GM19099 (cell line): Measurements from ENCODE around the gene TBKBP1.

Experiments used
- POLR2A ChIP-seq: IDR thresholded peaks from 3 replicates; pipeline ENCODE4 v1.6.1; 2011; ENCODE audit warnings: low read depth; ENCODE audit not compliant: insufficient read length; ENCODE audit errors: extremely low read depth

The TBKBP1 gene

DNA sequence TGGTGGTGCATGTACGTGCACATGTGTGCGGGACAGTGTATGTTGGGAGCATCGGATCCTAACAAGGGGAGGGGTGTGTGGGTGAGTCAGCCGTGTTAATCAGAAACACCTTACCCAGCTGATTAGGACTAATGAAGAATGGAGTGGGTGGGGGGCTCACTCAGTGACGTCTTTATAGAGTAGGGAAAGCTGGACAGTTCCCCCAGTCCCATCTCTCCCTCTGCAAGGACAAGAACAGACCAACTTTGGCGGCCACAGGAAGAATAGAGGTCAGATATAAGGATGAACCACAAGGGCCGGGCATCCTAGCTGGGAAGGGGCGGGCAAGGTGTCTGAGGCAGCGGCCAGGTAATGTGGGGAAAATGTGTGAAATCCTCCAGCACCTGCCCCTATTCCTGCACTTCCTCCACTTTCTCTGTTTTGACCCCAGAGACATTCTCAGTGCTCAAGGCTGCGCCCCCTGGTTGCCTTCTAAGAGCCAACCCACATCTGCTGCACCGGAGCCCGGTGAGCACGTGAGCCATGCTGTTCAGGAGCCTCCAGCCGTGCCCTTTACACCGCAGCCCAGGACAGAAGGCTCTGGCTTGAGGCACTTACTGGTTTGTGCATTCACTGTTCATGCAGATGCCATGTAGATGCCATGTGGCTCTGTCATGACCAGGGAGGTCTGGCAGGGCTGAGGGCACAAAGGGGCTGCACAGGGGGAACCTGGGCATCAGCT is 20.2 kb downstream of the TBKBP1 start:
- no peak for TF ChIP-seq POLR2A

DNA sequence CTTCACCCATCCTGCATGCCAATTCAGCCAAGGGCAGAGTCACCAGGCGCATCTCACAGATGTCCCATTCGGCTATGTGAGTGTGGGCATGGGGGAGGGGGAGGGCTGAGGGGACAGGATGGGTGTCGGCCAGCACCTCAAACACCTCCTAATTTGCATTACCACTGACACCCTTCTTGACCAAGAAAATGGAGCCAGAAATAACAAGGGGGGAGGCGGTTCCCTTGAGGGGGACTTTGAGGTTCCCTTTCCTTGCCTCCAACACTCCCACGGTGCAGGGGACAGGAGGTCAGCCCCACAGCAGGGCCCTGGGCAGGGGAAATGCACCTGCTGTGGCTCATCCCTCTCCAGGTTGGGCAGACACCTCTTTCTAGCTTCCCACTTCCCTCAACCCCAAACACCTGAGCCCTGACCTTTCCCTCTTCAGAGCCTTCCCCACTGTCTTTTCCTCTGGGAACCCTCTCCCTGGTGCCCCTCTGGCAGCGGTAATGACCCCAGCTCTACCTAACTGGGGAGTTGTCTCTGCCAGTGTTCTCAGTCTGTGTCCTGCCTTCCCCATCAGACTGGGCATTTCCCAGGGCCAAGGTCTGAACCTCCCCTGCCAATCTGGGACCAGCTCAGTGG is 20.9 kb downstream of the TBKBP1 start:
- TF ChIP-seq POLR2A = no peak

DNA sequence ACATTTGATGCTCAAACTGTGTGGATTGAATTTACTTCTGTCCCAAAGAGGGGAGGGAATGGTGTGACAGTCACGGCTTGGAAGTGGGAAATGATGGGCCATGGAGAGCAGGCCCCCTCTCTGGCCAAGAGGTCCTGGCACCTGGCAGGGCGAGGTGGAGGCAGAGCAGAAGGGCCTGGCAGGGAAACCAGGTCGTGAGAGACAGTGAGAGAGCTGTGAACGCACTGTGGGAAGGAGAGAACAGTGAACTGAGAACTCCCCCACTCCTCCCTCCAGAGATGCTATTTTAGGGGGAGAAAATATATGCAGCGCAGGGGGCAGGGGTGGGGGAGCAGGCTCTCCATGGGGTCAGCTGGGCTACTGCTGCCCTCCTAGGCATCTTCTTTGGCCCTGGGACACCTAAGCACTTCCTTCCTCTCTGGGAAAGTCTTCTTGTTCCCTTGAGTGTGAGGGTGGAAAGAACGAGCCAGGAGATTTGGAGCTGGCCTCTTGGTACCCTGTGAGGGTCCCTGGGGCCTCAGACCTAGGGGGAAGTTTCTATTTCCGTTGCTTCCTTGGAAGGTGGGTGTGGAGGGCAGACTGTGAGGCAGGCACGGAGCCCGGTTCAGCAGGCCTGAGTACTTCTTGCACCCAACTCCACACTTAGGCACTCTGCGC is 21.8 kb downstream of the TBKBP1 start:
- TF ChIP-seq POLR2A = no peak

DNA sequence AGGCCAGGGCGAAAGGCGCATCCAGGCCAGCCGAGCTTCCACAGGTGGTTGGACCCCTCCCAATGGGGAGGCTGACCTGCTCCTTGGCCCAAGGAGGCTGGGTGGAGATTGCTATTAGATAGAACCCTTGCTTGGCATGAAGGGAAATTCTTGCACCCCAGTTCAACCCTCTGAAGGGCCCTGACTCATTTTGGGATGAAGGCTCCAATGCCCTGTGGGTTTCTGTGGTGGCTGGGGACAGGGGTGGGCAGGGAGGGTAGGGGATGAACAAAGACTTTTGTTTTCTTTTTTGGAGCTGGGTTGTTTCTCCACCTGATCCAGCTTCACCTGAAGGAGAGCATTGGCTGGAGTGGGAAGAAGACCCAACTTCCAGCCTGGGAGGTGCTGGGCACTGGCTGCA is 22.4 kb downstream of the TBKBP1 start:
- no peak for TF ChIP-seq POLR2A

DNA sequence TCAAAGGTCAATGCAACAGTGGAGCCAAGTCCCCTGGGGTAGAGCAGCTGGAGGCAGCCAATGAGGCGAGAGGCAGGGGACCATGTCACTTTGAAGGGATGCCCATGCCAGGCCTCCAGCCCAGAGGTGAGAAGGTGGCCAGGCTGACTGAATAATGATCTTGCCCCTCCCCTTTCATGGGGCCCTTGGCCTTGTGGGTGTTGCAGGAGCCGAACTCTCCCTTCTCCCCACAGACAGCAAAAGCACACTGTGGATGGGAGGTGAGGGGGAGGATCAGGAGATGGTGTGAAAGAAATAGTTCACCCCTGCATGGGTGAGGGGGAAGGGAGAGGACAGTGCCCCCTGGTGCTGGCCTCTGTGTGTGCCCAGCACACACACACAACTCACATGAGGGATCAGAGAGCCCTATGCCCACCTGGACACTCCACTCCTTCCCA is 23.3 kb downstream of the TBKBP1 start:
- no peak for TF ChIP-seq POLR2A

DNA sequence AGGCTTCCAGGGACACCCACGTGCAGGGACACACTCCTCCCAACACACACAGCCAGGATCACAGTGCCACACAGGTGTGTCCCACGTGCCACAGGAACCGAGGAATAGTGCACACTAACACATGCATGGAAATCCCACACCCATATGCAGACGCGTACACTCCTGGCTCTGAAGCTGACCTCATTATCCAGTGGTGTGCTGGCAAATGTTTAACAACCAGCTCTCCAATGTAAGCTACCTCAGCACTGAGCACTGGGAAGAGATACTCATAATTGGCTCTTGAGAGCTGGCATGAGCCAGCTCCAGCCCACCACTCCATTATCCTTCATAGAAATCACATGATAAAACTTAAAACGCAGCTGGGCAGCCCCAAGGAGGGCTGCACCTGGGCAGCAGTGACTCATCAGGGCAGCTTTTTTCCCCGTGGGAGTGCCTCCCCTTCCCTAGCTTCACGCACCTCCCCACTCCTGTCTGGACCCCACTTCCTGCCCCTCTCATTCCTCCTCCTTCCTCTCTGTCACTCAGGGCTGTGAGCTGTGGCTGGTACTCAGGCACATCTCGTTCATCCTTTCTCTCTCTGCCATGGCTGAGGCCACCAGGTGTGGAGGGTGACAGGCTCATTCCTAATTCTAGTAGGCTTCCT is 24.1 kb downstream of the TBKBP1 start:
- TF ChIP-seq POLR2A = no peak

DNA sequence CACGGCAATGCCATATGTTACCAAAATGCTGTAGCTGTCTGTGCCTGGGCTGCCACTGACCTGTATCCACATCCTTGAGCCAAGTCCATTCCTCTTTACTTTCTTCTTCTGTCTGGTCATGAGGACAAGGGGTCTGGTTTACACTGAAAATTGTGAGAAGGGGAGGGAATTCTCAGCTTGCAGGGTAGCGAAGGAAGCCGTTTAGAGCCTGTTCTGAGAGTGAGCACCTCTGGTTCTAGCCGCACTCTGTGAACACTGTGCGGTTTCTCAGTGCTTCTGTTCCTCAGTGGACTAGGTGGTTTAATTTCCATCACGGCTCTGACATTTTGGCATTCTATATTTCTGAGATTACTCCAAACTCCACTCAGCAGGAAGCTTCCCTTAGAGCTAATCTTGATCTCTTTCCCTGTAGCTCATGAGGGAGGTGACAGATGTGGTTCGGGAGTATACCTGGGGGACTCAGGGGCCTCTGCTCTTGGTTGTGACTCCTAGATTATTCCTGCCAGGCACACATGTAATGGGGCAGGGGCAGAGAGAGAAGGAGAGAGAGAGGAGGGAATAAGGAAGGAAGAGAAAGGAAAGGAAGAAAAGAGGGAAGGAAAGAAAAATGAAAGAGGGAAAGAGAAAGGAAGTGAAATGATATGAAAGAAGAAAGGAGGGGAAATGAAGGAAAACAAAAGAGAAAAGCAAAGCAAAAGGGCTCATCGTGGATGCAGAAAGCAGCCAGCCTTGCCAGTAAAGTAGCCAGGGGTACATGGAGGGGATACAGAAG is 24.9 kb downstream of the TBKBP1 start:
- TF ChIP-seq POLR2A = no peak

DNA sequence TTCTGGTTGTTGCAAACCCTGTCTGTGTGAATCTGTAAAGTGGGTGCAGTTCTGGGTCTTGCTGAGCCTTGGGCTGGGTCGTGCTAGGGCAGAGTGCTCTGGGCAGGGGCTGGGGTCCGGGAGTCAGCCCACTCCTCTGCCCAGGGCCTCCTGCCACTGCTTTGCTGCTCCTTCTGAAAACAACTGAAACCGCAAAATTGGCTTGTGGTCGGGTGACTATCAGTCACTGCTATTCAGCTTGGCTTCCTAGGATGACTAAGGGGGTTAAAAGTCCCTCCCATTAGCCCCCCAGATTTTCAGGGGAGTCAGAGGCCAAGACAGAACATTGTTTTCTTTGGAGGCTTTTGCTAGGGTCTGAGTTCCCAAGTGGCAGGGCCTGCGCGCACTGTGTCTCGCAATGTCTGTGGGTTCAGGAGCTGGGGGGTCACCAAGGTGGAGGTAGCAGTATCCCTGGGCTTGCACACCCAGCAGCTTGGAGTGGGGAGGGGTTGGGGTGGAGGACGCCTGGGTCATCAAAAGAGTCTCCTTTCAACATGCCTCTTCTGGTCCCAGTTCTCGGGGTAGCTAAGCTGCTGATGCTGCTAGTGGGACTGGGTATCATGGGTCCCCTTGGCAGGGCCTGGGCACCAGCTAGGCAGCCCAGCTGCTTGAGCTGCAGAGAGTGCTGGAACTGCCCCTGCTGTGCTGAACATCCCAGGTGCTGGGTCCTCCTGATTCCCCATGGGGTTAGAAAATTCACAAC is 25.6 kb downstream of the TBKBP1 start:
- TF ChIP-seq POLR2A = no peak

DNA sequence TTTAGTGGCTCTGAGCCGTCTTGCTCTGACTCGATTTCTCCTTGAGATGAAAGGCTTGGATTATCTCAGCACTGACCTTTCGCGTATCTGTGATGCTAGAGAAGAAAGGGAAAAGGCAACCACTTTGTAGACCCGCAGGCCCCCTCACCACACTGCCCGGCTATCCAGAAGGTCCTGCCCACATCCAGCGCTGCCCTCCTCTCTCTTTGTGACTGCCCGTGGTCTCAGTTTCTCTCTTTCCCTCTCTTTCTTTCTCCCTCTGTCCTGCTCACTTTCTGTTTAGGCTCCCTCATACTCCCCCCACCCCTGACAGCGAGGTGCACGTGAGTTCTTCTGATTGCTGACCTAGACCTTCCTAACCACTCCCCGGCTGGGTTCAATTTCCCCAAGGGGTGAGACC is 26.2 kb downstream of the TBKBP1 start:
- TF ChIP-seq POLR2A = no peak

DNA sequence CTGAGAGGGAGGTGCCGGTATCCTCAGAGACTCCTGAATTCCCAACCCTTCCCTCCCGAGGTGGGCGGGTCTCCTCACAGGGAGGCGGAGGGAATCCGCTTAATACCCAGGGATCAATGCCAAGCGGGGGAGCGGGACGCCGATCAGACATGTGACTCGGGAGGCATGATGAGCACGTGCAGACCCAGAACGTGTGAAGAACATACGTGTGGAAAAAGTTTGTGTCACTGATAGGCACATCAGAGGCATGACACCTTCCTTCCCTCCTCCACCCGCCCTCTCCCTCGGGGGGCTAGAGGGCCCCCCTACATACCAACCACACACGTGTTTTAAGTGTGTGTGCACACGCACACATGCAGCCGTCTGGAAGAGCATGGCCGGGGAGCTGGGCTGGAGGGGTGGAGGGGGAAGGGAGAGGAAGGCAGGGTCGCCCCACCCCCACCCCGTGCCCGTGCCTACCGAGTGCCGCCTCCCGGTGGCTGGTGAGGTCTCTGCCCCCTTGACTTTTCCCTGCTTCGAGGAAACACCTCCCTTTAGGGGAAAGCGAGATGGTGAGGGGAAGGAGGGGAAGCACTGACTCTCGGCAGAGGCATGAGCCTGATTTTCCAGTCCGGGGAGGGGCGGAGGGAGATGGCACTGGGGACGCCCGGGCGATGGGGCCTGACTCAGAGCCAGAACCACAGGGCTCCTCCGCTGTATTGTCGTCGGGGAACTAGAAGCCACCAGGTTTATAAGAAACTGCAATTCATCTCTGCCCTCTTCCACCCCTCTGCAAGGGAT is 27.0 kb downstream of the TBKBP1 start:
- TF ChIP-seq POLR2A = no peak

DNA sequence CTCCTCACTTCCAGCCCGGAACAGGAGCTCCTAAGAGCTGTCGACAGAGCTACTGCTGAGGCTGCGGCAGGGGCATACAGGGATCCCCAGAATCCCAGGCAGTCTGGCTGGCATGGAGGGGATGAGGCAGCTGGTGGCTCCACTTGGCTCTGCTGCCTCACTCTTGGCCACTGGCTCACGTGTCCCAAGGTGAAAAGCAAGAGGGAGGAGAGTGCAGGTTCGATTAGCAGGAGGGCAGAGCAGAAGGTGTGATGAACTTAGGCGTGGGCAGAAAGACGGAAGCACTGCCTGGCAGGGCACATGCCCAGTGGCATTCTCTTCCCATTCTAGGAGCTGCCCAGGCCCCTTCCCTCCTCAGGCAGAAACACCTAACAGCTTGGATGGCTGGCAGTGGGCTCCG is 27.8 kb downstream of the TBKBP1 start:
- no peak for TF ChIP-seq POLR2A

DNA sequence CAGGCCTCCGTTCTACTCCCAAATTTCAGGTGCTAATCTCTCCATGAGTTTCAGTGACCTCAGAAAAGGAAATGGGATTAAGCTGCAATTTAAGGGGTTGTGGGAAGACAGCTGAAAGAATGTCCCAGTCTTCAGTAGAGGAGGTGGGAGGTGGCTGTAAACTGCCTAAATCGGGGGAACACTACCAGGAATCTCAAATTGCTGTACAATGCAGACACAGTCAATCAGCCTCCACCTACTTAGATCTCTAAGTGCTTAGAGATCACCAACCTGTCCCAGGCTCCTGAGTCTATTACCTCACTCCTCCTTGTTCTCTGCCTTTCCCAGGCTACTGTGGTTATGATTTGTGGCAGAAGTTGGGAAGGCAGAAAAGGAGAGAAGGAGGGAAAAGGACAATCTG is 30.7 kb downstream of the TBKBP1 start:
- no peak for TF ChIP-seq POLR2A

DNA sequence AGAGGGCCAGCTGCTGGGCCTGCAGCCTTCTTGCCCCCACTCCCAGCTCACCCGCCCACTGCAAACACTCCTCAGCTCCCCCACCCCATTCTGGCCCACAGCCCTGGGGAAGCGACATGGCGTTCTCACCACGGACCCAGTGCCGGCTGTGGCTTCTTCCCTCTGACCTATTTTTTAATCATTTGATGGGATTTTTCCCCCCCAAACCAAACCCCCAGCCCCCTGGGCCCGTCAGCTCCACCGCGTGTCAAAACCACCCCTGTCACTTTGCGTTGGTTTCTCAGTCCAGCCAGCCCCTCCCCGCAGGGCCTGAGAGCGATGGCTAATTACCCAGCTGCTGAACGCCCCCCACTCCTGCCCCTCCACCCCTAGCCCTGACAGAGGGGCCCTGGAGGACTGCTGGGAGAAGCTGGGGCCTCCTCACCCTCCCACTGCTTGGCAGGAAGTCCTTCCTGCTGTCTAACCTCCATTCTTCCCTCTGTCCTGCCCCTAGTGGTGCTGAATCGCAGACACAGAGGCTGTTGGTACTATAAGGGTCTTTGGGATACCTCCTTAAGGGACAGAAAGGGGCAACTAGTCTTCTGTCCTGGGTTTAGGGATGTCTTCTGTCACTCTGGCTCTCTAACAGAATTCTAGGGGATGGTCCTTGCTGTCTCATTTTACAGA is 31.6 kb downstream of the TBKBP1 start:
- no peak for TF ChIP-seq POLR2A
